Measurements from ENCODE around the gene CDKAL1.
"Not testable (repeated sequence)": the region's sequence is repeated elsewhere in the genome, so short reads cannot be mapped to it uniquely, and the experiment has no call there.

The CDKAL1 gene

DNA sequence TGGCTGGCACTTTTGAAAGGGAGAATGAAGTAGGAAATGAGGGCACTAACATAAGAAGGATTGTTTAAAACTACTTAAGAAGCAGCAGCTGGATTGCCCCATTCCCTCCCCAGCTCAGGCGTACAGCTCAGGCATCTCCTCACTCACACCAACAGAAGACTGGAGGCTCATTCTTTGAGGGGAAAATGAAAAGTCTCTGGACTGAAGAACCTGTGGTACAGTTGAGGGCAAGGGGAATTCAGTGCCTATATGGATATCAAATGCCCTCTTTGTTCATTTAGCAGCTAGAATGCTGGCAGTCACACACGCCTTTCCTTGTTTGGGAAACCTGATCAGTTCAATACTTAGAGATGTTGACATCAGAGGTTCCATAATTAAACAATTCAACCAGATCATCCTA is 557.2 kb downstream of the CDKAL1 start:
- DNase-seq: no peak

DNA sequence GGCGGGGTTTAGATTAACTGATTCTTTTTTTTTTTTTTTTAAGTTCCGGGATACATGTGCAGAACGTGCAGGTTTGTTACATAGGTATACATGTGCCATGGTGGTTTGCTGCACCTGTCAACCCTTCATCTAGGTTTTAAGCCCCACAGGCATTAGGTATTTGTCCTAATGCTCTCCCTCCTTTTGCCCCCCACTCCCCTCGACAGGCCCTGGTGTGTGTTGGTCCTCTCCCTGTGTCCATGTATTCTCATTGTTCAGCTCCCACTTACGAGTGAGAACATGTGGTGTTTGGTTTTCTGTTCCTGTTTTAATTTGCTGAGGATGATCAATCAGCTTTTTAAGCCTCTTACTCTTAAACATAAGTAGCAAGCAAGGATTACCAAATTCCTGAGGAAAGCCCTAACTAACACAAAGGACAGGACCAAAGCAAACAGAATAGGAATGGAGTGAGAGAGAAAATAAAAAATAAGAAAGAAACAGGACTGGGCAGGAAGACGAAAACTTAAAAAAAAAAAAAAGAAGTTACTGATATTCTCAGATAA is 558.0 kb downstream of the CDKAL1 start:
- not testable (repeated sequence) for DNase-seq

DNA sequence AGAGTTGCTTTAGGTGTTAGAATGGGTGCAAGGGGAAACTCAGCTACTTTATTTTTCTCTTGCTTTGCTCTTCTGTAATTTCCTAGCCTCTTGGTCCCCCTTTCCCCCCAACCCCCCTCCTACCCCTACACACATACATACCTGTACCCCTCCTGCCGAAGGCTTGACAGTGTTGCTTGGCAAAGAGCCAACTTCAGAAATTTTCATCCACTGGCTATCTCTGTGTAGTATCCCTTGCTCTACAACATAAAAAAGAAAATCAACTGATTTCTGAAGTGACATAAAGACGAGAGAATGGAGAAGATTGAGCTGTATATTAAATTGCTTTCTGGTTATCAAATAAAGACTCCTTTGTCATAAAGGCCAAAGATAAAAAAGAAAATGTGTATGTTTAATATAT is 561.2 kb downstream of the CDKAL1 start:
- DNase-seq: no peak

DNA sequence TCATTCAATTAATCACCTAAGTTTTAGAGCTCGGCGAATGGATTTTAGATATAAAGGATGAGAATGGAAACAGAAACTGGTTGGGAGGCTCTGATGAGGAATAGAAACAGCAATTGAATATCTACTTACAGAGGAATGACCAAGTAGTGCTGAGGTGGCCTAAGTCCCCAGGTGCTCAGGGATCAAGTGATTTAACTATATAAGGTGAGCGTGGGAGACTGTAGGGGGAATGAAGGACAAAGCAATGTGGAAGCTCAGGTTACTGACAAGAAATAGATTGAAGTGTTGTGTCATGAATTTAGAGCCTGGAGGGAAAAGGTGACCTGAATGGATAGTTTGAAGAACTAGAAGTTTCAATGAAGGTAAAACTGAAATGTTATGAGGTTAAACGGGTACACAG is 563.9 kb downstream of the CDKAL1 start:
- no peak for DNase-seq

DNA sequence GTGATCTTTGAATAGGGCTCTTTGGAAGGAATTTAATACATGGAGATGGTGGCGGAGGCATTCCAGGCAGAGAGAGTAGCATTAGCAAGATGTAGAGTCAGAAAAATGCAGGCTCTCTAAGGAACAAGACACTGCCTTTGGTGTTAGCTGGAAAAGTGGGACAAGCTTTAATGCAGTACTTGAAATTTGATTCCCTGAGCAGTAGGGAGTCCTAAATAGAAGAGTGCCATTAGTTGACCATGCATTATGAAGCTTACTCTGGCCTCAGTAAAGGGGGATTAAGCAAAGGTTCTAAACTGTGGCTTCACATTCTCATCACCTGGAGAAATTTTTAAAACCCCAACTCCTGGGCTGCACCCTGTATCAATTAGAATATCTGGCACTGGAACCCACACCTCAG is 564.5 kb downstream of the CDKAL1 start:
- DNase-seq: no peak

DNA sequence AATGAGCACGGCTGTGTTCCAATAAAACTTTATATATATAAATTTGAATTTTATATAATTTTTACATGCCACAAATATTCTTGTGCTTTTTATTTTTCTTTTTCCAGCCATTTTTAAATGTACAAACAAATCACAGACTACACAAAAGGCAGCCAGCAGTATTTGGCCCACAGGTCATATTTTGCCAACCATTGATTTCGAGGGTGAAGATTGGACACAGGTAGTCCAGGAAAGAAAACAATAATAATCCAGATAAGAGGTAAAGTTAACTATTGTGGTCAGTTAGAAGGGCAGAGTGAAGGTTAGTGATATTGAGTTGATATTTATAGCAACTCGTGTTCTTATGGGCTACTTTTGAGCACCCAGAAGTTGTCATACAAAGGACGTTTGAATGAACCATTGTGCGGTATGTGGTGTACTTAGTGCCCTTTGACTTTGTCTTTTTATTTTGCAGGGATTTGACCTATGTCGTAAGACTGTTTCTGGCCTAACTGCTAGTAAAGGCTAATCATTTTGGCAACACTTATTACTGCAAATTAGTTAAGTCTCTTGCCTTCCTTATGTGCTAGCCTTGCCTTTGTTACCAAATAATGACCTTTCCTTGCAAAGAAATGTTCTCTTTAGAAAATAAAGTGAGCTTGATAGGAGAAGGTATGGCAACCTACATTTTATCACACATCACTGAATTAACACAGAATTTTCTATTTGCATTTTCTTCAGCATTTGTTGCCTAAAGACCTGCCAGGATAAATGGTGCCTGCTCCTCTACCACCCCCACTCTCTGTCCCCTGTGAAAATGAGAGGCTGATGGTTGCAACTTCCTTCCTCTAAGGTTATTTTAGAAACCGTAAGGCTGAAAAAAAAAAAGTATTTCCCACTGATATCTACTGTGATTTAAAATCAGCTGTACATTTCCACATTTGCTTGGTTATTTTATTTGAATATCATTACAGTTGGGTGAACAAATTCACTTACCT is 565.4 kb downstream of the CDKAL1 start:
- DNase-seq: no peak

DNA sequence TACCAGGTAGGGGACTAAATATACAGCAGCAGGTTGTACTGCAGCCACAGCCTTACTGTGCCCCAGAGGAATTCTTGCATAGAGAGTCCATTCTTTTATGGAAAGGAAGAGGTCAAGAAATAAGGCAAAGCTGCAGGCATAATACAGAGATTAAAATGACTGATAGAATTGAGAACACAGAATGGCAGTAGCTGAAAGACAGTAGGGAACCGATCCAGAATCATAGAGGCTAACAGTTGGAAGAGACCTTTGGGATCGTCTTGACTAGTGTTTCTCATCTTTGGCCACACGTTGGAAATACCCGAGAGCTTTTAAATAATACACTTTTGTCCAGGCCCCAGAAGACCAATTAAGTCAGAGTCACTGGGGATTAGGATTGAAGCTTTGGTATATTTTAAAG is 566.7 kb downstream of the CDKAL1 start:
- no peak for DNase-seq

DNA sequence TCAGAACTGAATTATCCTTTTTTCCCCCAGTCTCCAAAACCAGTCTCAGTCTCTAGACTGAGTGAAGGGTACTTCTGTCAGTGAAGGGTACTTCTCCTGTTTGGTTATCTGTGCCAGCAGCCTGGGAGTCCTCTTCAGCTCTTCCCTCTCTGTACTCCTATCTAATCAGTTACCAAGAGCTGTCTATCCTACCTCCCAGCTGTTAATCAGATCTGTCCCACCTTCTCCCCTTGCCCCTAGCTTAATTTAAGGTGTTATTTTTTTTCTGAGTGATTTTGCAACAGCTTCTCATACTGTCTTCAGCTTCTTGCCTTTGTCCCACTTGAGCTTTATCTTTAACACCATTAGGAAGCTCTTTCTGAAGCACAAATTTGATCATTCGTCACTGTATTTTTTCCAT is 567.4 kb downstream of the CDKAL1 start:
- DNase-seq: no peak

DNA sequence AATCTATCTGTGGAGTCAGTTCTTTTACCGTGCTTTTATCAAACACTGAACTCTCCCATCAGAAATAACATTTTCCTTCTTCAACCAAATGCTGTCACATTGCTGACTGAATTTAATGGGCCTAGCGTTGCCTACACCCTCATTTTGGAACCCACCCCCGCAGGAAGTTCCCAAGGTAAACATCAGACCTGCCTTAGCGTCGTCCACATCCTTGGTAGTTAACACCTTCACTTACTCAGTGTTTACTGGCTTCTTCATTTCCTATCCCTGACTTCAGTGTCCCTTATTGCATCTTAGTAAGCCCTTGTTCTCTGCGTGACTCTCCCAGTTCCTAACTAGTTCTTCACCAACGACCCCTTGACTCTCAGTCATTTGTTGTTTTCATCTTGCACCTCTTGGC is 567.9 kb downstream of the CDKAL1 start:
- no peak for DNase-seq

DNA sequence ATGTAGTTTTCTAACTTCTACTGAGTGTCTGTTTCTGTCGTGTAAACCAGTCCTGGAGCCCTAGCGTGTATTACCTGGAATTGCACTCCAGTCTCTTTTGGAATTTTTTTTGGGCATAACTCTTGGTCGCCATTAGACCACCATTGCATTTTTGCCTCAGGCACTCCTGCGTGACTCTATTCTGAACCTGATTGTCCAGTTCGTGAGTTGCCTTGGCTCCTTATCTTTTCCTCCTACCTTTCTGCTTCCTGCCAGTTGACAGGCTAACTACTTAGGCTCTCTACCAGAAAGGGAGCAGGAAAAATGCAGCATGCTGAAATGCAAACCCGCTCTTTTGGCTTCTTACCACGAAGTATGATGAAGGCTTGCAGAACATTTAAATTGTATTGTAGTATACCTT is 568.4 kb downstream of the CDKAL1 start:
- no peak for DNase-seq

DNA sequence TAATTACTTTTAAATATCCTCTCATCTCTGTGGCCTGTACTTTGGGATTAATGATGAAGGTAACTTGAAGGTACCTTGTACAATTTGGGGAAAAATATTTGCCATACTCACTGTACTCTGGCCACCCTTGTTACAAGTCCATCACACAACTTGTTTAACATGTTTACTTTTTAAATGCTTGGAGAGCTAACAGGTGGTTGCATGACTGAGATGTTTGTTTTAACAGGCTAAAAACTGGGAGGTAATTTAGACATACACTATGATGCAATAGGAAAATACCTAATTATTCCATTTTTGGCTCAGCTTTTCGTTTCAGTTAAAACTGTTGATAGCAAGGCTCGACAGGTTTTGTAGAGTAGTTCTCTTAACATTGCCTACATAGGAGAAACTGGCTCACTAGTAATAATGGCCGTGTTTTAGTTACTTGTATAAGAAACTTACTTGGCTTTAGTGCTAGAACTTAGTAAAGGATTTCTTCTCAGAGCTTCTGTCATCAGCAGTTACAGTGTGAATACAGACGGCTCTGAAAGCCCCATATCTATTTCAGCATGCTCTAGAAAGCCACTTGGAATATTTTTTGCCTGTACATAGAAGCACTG is 569.5 kb downstream of the CDKAL1 start:
- DNase-seq: no peak

DNA sequence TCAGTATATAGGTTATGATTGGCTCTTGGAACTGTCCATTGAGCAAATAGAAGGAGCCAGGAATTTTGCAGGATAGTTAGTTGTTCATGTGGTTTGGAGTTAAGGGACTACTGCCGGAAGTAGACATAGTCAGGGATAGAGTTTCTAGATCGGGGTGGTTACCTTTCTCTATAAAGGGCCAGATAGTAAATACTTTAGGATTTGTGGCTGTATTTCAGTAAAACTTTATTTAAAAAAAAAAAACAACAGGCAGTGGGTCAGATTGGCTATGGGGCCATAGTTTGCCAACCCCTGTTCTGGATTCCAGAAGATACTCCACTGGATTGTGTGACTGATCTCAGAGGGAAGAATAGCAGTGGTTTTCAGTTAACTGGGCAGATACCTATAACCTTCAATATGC is 570.0 kb downstream of the CDKAL1 start:
- DNase-seq: no peak

DNA sequence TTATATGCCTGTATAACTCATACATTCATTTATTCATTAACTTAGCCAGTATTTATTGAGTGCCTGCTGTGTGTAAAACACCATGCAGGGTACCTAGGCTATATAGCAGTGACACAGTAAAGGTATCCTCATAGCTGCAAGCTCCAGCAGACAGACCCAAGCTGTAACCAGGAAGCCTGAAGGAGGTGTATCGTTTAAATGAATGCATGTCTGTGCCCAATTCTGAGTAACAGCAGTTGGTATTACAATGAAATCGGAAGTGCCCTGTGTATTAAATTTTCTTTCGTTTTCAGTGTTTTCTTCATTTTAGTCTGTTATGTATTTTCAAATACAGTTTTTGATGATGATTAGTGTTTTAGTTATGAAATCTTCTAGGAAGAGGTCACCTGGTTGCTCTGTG is 573.5 kb downstream of the CDKAL1 start:
- DNase-seq: no peak

DNA sequence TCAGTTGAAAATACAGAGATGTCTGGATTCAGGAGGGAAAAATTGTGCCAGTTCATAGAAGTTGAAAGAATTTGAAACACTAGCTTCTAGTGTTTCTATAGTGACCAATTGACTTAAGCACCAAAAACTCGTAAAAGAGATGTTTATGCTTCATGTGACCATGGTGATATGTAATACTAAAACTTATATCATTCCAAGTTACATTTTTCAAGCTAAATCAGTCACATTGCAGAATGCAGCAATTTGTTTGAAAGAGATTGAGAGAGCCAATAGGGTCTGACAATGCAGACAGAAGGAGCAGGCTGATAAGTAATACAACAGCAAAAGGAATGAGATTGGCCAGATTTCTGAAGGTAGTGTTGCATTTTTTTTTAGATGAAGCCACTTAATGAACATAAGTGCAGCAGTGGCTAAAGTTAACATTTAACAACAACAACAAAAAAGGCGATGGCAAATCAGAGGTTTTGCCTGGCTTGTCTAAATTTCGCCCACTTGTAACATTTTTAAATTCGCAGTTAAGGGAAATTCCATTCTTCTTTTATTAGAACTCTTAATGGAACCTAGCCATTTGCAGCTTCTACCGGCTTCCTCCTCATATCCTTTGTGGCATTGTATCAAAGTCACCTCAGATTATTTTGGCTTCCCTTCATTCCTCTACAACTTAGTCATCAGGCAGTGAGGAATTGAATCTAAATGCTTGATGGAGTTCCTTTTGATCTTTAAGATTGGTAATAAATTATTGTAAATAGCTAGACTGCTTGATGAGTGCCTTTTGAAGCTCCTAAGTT is 575.3 kb downstream of the CDKAL1 start:
- DNase-seq: no peak

DNA sequence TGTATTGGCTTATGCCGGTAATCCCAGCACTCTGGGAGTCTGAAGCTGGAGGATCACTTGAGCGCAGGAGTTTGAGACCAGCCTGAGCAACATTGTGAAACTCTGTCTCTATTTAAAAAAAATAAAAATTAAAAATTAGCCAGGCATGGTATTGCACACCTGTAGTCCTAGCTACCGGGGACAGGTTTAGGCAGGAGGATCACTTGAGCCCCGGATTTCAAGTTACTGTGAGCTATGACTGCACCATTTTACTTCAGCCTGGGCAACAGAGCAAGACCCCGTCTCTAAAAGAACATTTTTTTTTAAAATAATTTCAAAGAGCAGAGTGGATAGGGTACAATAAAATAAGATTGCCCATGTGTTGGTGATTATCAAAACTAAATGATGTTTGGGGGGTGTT is 576.4 kb downstream of the CDKAL1 start:
- DNase-seq: no peak

DNA sequence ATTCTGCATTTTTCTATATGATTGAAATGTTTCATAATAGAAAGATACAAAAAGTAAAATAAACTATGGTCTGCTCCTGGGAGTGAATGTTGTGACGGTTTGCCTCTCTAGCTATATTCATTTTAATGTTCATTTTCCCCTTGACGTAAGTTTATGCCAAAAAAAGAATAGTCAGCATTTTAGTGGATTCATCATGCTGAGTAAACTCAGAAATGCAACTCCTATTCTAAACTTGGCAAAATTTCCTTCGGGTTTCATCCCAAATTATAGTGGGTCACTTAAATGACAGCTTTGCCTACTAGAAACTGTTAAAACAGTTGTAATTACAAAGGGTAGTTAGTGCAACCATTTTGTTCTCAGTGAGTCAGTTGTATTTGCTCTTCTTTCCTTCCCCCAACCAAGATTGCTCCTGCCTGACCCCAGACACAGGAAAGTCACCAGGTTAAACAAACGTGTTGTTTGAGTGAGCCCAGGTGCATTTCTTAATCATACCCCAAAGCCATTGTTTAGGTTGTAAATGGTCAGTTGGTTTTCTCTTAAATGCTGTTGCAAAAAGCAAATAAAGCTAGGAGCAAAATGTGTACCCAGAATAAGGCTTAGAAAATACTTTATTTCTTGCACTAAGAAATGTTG is 577.0 kb downstream of the CDKAL1 start:
- DNase-seq: no peak

DNA sequence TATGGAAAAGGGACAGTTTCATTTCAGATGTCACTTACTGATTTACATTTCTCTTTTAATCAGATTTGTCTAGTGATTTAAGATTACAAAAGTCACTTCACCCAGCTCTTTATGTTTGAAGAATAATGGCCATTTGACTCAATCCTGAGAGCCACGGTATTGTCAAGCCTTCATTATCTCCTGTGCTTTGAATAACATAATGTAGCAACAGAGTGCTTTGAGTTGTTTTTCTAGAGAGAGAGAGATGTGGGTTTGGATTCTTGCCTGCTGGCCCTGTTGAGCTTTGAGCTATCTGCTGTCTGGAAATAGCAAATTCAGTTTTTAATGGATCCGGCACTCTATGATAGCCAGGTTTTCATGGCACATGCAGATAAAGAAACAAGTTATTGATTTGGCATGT is 580.9 kb downstream of the CDKAL1 start:
- no peak for DNase-seq

DNA sequence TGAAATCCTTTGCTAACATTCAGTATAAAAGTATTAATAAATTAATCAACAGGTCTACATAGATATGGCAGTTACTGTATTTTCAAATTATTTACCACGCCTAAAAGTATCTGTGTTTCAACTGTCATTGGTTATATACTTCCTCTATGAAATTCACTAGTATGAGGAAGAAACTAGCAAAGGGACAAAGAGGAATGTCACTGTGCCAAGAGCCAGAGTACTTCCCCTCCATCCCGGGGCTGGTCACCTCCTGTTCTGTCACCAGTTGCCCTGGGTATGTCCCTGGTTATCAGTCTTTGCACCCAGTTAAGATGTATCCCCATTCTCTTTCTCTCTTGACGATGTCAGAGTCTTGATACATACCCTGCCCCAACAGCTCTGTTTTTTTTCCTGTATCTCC is 582.5 kb downstream of the CDKAL1 start:
- DNase-seq: no peak

DNA sequence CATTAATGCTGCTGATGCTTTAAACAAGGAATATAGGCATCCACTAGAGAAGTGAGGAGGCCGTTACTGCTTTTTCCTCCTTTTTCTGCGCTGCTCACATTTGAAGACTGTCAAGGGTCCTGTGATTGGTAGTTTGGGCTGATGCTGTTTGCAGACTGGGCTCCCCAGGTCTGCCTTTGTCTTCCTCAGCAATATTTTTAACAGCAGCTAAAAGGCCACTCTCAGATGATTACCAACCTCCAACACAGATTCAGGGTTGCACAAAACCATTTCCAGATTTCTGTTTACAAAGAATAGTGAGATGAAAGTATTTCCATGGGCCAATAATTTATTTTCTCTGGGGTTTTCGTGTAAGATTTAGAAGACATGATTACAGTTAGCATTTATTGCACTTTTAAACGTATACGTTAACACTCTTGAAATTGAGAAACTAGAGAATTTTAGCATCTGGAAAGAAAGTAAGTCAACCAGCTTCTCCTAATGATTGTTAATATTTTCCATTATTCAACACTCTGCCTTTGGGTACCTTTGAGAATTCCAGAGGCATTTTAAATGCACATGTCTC is 584.0 kb downstream of the CDKAL1 start:
- DNase-seq: no peak

DNA sequence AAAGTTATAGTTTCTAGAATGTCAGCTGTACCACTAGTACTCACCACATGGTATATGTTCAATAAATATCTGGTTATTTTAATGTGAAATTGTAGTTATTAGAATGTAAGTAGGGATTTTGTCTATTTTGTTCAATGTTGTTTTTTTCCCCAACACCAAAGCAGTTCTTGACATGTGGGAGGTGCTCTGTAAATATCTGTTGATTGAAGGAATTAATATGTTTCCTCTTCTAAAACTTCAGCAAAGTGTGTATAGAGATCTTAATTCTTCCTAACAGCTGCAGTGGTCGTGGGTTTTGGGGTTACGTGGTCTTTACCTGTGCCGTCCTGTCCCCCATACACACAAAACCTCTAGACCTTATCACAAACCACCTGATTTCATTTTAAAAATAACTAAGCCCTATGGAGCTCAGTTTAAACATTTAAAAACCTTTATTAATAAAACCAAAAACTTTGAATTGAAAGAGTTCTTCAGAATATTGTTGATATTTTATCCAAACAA is 587.4 kb downstream of the CDKAL1 start:
- no peak for DNase-seq

DNA sequence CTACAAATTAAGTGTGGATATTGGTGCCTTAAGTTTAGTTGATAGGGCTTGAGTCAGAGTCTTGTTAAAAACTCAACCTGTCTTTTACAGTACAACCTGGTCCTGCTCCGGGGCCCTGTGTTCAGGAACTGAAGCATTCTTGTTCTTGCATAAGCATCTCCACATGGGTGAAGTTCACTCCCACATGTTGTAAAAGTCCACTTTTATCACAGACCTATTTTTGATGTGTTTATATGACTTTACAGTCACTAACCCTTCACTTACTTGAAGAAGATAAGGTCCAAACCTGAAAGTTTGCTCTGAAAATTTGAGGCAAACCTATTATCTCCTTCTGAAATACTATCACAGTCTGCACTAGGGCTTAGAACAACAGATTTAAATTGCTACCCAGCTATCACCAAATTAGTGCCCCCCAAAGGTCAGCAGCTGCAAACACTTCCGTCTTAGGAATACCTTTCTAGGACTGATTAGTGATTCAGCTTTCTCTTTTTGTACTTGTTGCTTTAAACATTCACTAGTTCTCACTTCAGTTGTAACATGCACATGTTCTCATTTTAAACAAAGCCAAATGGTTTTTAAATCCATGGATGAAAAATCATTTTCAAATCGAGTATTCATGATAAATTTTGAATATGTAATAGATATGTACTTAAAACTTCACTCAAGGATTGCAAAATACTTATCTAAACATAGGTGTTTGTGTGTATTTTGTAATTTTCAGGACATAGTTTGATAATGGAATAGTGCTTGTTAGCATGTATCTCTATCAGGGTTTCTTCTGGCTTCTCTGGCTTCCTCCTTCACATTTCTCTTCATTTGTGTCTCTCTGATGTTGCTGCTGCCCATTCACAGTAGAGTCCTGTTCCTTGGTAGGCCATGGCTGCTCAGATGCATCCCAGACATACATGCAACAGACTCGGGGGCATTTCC is 589.5 kb downstream of the CDKAL1 start:
- no peak for DNase-seq

All from activated CD4-positive, alpha-beta T cell treated with anti-CD3 and anti-CD28 coated beads, Interleukin-2, amount 50 U/mL, for 48 hours (primary cell).